ENCODE data around the gene PDE6A.

- TF ChIP-seq MYC (CRISPR knock-in tag; IDR thresholded peaks at IDR 0.05; ENCODE audit: borderline replicate concordance): no peak
- TF ChIP-seq FOXM1 (CRISPR knock-in tag; IDR thresholded peaks at IDR 0.05): no peak
Observed at GRCh38 chr5:149912226-149912871, 32.2 kb downstream of the PDE6A start.
